GM19438 (cell line): ENCODE data around the gene MGRN1.
A peak's percentile ranks its signal among the peaks of the same experiment; 100 is the strongest.

ENCODE experiments used
- ATAC-seq: cut with Tn5 transposase; IDR thresholded peaks from one replicate; pipeline ENCODE4 v1.9.1; 2021; ENCODE audit warnings: low read depth; ENCODE audit not compliant: unreplicated experiment

The MGRN1 gene

GRCh38 chr16:4603624-4604170, 20.9 kb upstream of the MGRN1 start:
- ATAC-seq: no peak

GRCh38 chr16:4604401-4604800, 20.2 kb upstream of the MGRN1 start:
- no peak for ATAC-seq

GRCh38 chr16:4606354-4606753, 18.3 kb upstream of the MGRN1 start:
- ATAC-seq: no peak

GRCh38 chr16:4607841-4608703, 16.6 kb upstream of the MGRN1 start:
- ATAC-seq: no peak

DNA sequence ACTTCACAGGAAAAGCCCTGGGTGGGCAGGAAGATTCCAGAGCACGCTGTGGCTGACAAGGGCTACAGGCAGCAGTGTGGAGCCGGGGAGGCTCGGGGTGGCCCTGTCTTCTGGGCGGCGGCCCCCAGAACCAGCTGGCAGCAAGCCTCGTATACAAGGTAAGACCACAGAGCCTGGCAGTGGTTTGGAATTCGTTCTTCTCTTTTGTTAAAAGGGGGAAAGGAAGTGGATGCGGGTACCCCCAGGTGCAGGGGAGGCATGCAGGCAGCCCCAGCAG, 16.0 kb upstream of the MGRN1 start:
- no peak for ATAC-seq

GRCh38 chr16:4609200-4610010, 15.2 kb upstream of the MGRN1 start:
- ATAC-seq: no peak

DNA sequence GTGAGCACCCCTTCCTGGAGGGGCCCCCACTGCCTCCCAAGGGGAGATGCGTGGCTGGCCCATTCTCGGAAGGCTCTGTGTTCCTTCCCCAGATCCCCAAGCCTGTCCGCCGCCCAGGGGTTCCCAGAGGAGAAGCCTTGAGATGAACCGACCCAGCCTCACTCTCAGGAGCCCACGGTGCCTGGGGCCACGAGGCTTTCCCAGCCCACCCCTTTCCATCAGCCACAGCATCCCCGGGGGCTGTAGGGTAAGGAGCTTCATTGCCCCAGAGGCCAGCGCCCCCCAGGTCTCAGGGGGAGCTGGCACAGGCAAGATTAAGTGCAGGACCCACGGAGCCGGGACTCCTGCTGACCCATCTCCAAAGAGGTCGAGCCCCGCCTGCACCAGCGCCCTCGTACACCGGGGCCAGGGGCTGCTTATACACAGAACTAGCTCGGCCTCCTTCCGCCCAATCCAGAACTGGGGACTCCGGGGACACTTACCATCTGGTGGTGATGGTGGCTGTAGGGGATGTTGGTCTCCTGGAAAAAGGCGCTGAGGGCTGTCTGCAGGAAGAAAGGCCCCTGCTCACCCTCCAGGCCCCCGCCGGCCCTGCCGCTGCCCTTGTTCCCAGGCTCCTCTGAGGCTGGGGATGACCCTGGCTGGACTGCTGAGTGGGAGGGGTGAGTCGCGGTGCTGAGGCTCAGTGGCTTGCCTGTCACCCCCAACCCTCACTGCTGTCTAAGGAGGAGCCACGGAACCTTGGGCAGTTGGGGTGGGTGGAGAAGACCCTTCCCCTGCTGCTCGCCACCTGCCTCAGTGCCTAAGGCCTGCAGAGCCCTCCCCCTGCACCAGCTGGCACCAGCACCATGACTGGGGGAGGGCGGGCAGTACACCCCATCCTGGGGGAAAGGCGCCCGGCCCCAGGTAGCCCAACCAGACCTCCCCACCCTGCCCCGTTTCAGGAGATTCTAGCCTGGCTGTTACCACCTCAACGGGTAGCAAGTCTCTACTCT, 14.3 kb upstream of the MGRN1 start:
- no peak for ATAC-seq

- ATAC-seq: no peak
Observed at GRCh38 chr16:4611337-4612021, 13.1 kb upstream of the MGRN1 start.

- no peak for ATAC-seq
Observed at GRCh38 chr16:4612474-4612931, 12.1 kb upstream of the MGRN1 start.

- ATAC-seq: no peak
Observed at GRCh38 chr16:4612977-4613635, 11.5 kb upstream of the MGRN1 start.

- ATAC-seq: no peak
Observed at GRCh38 chr16:4613636-4614570, 10.7 kb upstream of the MGRN1 start.

DNA sequence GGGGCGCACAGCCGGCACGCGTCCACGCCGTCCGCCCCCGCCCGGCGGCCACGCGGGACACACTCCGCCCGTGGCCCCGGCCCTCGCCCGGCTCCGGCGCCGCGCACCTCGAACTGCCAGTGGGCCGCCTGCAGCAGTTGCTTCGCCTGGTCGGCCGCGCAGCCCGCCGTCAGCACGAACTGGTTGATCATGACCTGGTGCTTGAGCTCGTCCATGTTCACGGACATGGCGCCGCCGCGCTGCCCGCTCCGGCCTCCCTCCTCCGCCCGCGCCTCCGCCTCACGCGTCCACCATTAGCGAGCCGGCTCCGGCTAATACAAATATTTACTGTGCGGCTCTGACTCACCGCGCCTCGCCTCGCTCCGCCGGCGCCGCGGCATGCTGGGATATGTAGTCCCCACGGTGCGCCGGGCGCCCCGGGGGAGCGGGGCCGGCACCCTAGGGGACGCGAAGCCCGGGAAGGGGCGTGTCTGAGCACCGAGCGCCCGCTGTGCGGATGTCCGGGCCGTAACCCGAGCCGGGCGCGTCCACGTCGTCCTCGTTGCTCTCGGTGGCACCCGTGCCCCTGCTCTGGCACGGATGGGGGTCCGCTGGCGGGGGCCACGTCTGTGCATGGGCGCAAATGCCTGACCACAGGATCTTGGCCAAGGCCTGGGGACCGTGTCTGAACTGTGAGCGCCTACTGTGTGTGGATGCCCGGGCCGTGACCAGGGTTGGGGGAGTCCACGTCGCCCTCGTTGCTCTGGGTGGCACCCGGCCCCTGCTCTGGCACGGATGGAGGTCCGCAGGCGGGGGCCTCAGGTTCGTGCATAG, 9.8 kb upstream of the MGRN1 start, which contains the start of gene UBALD1:
UBALD1 (minus strand) TSS at position 318 of the 813 bp plus-strand sequence; CDS start at position 227, 91 bp downstream.
- peak; percentile 59 for ATAC-seq

DNA sequence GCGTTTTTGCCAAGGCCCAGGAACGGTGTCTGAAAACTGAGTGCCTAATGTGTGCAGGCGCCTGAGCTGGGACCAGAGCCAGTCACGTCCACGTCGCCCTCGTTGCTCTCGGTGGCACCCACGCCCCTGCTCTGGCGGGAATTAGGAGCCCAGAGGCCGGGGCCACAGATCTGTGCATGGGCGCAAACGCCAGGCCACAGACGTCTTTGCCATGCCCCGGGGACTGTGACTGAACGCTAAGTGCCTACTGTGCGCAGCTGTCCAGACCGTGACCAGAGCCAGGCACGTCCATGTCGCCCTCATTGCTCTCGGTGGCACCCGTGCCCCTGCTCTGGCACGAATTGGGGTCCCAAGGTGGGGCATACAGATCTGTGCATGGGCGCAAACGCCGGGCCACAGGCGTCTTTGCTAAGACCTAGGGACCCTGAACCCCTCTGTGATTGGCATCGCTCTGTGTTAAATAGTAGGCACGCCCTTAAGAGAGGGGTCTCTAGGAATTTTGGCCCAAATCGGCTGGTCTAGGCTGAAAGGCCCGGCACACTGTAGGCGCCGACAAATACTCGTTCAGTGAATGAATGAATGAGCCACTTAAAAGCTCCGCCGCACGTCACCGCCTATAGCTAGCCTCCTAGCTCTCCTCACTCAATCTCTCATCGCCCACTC, 9.1 kb upstream of the MGRN1 start:
- ATAC-seq: no peak

DNA sequence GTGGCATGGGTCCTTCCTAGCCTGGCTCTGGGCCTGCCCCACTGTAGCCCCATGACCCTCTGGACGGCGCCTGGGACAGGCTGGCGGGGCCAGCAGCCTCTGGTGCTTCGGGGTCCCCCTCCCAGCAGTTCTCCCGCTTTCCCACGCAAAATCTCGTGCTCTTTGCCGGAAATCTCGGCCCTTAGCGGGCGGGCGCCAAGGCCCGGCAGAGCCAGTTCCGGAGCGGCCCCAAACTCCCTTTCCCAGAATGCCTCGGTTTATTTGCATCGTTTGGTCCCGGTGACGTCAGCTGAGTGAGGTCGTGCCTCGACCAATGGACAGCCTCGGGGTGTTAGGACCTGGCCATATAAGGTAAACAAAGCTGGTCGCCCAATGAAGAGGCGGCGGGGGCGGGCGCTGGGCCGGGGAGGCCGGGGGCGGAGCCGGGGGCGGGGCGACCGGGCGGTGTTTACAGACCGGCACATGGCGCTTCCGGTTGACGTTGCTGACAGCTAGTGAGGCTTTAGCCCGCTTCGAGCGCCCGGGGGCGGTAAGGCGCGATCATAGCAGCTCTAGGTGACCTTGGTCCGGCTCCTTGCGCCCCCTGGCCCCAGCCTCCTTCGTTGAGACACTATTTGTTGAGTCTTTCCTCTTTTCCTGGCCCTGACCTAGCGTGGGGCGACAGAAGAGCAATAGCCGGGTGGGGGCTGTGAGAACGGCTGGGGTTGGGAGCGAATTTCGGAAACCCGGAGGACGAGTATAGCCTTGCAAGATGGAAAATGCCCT, 8.4 kb upstream of the MGRN1 start:
- ATAC-seq: peak; percentile 70

GRCh38 chr16:4617880-4618279, 6.7 kb upstream of the MGRN1 start:
- ATAC-seq: no peak
